NB4 (cell line): ENCODE data around the gene CFAP97D2.

Source experiments
- MYC ChIP-seq: IDR thresholded peaks from 2 replicates; pipeline ENCODE4 v1.6.1; 2011; ENCODE audit warnings: low read depth, low read length
- POLR2A ChIP-seq: IDR thresholded peaks from 2 replicates; pipeline ENCODE4 v1.6.1; 2011; ENCODE audit warnings: mild to moderate bottlenecking; ENCODE audit not compliant: insufficient read length; ENCODE audit errors: extremely low read depth
- TF ChIP-seq, protein P1 (sequence below): IDR thresholded peaks from one replicate; pipeline ENCODE4 v1.5.1; 2012; ENCODE audit warnings: low read depth, low read length

DNA sequence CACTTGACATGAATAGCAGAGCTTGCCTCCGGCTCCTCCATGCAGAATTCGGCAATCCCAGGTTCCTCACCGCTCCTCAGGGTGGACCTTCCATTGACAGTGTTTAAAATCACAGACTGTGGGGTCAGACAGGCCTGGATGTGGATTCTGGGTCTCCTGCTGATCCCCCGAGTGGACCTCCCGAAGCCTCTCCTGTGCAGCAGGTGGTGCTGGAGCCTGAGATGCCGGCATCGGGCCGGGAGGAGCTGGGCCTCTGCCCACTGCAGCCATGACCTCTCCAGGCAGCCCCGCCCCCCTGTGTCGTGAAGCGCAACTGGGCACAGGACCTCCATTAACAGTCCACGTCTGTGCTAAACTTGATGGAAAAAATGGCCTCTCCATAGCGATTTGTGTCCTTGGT lies 45.1 kb downstream of the CFAP97D2 start:
- TF ChIP-seq, protein P1, sequence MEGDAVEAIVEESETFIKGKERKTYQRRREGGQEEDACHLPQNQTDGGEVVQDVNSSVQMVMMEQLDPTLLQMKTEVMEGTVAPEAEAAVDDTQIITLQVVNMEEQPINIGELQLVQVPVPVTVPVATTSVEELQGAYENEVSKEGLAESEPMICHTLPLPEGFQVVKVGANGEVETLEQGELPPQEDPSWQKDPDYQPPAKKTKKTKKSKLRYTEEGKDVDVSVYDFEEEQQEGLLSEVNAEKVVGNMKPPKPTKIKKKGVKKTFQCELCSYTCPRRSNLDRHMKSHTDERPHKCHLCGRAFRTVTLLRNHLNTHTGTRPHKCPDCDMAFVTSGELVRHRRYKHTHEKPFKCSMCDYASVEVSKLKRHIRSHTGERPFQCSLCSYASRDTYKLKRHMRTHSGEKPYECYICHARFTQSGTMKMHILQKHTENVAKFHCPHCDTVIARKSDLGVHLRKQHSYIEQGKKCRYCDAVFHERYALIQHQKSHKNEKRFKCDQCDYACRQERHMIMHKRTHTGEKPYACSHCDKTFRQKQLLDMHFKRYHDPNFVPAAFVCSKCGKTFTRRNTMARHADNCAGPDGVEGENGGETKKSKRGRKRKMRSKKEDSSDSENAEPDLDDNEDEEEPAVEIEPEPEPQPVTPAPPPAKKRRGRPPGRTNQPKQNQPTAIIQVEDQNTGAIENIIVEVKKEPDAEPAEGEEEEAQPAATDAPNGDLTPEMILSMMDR = no peak
- TF ChIP-seq POLR2A (no peak), MYC (no peak)
